ENCODE data around the gene SLC12A5.

Gene SLC12A5

GRCh38 chr20:46051556-46052308 is 22.7 kb downstream of the SLC12A5 start:
- in situ Hi-C loops (cut with MboI; ENCODE audit: low sequenced_read_pairs): no loop called here

GRCh38 chr20:46053416-46053815 is 24.4 kb downstream of the SLC12A5 start:
- in situ Hi-C loops (cut with MboI; ENCODE audit: low sequenced_read_pairs): no loop called here

- in situ Hi-C loops (cut with MboI; ENCODE audit: low sequenced_read_pairs): no loop called here
Measured at GRCh38 chr20:46054606-46055005, 25.6 kb downstream of the SLC12A5 start.

- in situ Hi-C loops (cut with MboI; ENCODE audit: low sequenced_read_pairs): no loop called here
Measured at GRCh38 chr20:46055269-46055668, 26.3 kb downstream of the SLC12A5 start.

- in situ Hi-C loops (cut with MboI; ENCODE audit: low sequenced_read_pairs): no loop called here
Measured at GRCh38 chr20:46056027-46056833, 27.2 kb downstream of the SLC12A5 start.

- in situ Hi-C loops (cut with MboI; ENCODE audit: low sequenced_read_pairs): no loop called here
Measured at GRCh38 chr20:46056970-46057855, 28.2 kb downstream of the SLC12A5 start.

- in situ Hi-C loops (cut with MboI; ENCODE audit: low sequenced_read_pairs): no loop called here
Measured at GRCh38 chr20:46057856-46058598, 29.0 kb downstream of the SLC12A5 start.

- in situ Hi-C loops (cut with MboI; ENCODE audit: low sequenced_read_pairs): no loop called here
Measured at GRCh38 chr20:46058599-46059281, 29.7 kb downstream of the SLC12A5 start.

GRCh38 chr20:46060301-46060881 is 31.4 kb downstream of the SLC12A5 start:
- in situ Hi-C loops (cut with MboI; ENCODE audit: low sequenced_read_pairs): no loop called here

GRCh38 chr20:46060975-46061374 is 32.0 kb downstream of the SLC12A5 start:
- in situ Hi-C loops (cut with MboI; ENCODE audit: low sequenced_read_pairs): no loop called here

- in situ Hi-C loops (cut with MboI; ENCODE audit: low sequenced_read_pairs): no loop called here
Measured at GRCh38 chr20:46062151-46062550, 33.1 kb downstream of the SLC12A5 start.

- in situ Hi-C loops (cut with MboI; ENCODE audit: low sequenced_read_pairs): no loop called here
Measured at GRCh38 chr20:46062621-46063020, 33.6 kb downstream of the SLC12A5 start.

GRCh38 chr20:46063151-46063550 is 34.1 kb downstream of the SLC12A5 start:
- in situ Hi-C loops (cut with MboI; ENCODE audit: low sequenced_read_pairs): no loop called here

- in situ Hi-C loops (cut with MboI; ENCODE audit: low sequenced_read_pairs): no loop called here
Measured at GRCh38 chr20:46063652-46064054, 34.6 kb downstream of the SLC12A5 start.

- in situ Hi-C loops (cut with MboI; ENCODE audit: low sequenced_read_pairs): no loop called here
Measured at GRCh38 chr20:46065006-46065405, 36.0 kb downstream of the SLC12A5 start.

GRCh38 chr20:46065691-46066090 is 36.7 kb downstream of the SLC12A5 start:
- in situ Hi-C loops (cut with MboI; ENCODE audit: low sequenced_read_pairs): no loop called here

GRCh38 chr20:46070215-46070900 is 41.3 kb downstream of the SLC12A5 start:
- in situ Hi-C loops (cut with MboI; ENCODE audit: low sequenced_read_pairs): no loop called here

GRCh38 chr20:46071573-46071972 is 42.6 kb downstream of the SLC12A5 start:
- in situ Hi-C loops (cut with MboI; ENCODE audit: low sequenced_read_pairs): no loop called here

GRCh38 chr20:46073024-46073423 is 44.0 kb downstream of the SLC12A5 start:
- in situ Hi-C loops (cut with MboI; ENCODE audit: low sequenced_read_pairs): no loop called here

All from hTERT RPE-1 (cell line).